ENCODE data around the gene PLXND1.

PLXND1 gene

GRCh38 chr3:129528589-129529100, 77.8 kb downstream of the PLXND1 start, which contains the start of gene RHO:
RHO (plus strand) TSS chr3:129528639; CDS start chr3:129528734, 95 bp downstream.
- DNase-seq (ENCODE audit: low read depth) = no peak
- TF ChIP-seq, protein P1, sequence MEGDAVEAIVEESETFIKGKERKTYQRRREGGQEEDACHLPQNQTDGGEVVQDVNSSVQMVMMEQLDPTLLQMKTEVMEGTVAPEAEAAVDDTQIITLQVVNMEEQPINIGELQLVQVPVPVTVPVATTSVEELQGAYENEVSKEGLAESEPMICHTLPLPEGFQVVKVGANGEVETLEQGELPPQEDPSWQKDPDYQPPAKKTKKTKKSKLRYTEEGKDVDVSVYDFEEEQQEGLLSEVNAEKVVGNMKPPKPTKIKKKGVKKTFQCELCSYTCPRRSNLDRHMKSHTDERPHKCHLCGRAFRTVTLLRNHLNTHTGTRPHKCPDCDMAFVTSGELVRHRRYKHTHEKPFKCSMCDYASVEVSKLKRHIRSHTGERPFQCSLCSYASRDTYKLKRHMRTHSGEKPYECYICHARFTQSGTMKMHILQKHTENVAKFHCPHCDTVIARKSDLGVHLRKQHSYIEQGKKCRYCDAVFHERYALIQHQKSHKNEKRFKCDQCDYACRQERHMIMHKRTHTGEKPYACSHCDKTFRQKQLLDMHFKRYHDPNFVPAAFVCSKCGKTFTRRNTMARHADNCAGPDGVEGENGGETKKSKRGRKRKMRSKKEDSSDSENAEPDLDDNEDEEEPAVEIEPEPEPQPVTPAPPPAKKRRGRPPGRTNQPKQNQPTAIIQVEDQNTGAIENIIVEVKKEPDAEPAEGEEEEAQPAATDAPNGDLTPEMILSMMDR (IDR thresholded peaks at IDR 0.05; ENCODE audit: control insufficient read depth, extremely low read depth, insufficient read depth) = no peak
- no peak within 1 kb of the TSS for H3K4me3 ChIP-seq (ENCODE audit: low read depth, low read length)

- H3K4me3 ChIP-seq (ENCODE audit: low read depth, low read length) = no peak overlapping the region
- DNase-seq (ENCODE audit: low read depth) = no peak
- TF ChIP-seq, protein P1 (IDR thresholded peaks at IDR 0.05; ENCODE audit: control insufficient read depth, extremely low read depth, insufficient read depth) = no peak
Observed at GRCh38 chr3:129527262-129527661, 79.2 kb downstream of the PLXND1 start.

- no peak for DNase-seq (ENCODE audit: low read depth)
- no peak overlapping the region for H3K4me3 ChIP-seq (ENCODE audit: low read depth, low read length)
- TF ChIP-seq, protein P1 (IDR thresholded peaks at IDR 0.05; ENCODE audit: control insufficient read depth, extremely low read depth, insufficient read depth) = no peak
Observed at GRCh38 chr3:129526121-129526900, 80.2 kb downstream of the PLXND1 start.

GRCh38 chr3:129525341-129525968, 81.0 kb downstream of the PLXND1 start:
- TF ChIP-seq, protein P1 (IDR thresholded peaks at IDR 0.05; ENCODE audit: control insufficient read depth, extremely low read depth, insufficient read depth) = no peak
- H3K4me3 ChIP-seq (ENCODE audit: low read depth, low read length) = no peak overlapping the region
- DNase-seq (ENCODE audit: low read depth) = no peak

DNA sequence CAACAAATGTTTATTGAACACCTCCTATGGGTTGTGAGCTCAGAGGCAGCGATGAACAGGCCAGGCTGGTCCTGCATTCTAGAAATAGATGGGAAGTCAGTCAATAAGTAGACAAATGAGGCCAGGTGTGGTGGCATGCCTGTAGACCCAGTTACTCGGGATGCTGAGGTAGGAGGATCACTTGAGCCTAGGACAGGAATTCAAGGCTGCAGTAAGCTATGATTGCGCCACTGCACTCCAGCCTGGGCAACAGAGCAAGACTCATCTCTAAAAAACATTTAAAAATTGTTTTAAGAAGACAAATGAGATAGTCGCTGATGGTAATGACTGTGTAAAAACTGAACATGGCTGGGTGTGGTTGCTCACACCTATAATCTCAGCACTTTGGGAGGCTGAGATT, 82.4 kb downstream of the PLXND1 start:
- DNase-seq (ENCODE audit: low read depth) = no peak
- TF ChIP-seq, protein P1 (IDR thresholded peaks at IDR 0.05; ENCODE audit: control insufficient read depth, extremely low read depth, insufficient read depth) = no peak
- no peak overlapping the region for H3K4me3 ChIP-seq (ENCODE audit: low read depth, low read length)

- no peak for DNase-seq (ENCODE audit: low read depth)
- TF ChIP-seq, protein P1 (IDR thresholded peaks at IDR 0.05; ENCODE audit: control insufficient read depth, extremely low read depth, insufficient read depth) = no peak
- H3K4me3 ChIP-seq (ENCODE audit: low read depth, low read length) = no peak overlapping the region
Observed at GRCh38 chr3:129522953-129523352, 83.5 kb downstream of the PLXND1 start.
